ENCODE data around the gene AHCTF1. TPM values are rescaled to one million over a fixed set of nuclear protein-coding genes. Genes with fewer than 3 reads are reported as not detected.

AHCTF1 gene
- total and polyA plus RNA-seq, 8 donors: 22.4 to 62.5 (median 49.5) TPM

- H3K9me3 ChIP-seq: no peaks in the 10 kb centered on the region
- ATAC-seq (no peak), DNase-seq (no peak)
- H3K27me3 ChIP-seq: no peaks in the 10 kb centered on the region
- no peak for TF ChIP-seq CTCF (IDR thresholded peaks at IDR 0.05)
- H3K4me3 ChIP-seq: no peak overlapping the region
- peaks cover 0 to 37% of the 10 kb centered on the region in 2 donors for H3K36me3 ChIP-seq
- intact Hi-C loops (cut with DNase I): no loop called here
- H3K27ac ChIP-seq: no peak overlapping the region
- no peaks in the 10 kb centered on the region for H3K4me1 ChIP-seq
Observed at GRCh38 chr1:246838118-246838456, 93.7 kb downstream of the AHCTF1 start.

GRCh38 chr1:246837418-246838117, 94.2 kb downstream of the AHCTF1 start:
- no peaks in the 10 kb centered on the region for H3K27me3 ChIP-seq
- intact Hi-C loops (cut with DNase I): no loop called here
- DNase-seq (no peak), ATAC-seq (no peak)
- H3K36me3 ChIP-seq: peaks cover 0 to 32% of the 10 kb centered on the region in 2 donors
- H3K4me3 ChIP-seq: no peak overlapping the region
- H3K27ac ChIP-seq: no peak overlapping the region
- TF ChIP-seq CTCF (IDR thresholded peaks at IDR 0.05): no peak
- H3K9me3 ChIP-seq: no peaks in the 10 kb centered on the region
- H3K4me1 ChIP-seq: no peaks in the 10 kb centered on the region

- no peak overlapping the region for H3K27ac ChIP-seq
- H3K4me3 ChIP-seq: no peak overlapping the region
- intact Hi-C loops (cut with DNase I): no loop called here
- H3K4me1 ChIP-seq: no peaks in the 10 kb centered on the region
- DNase-seq: no peak
- no peak for TF ChIP-seq CTCF (IDR thresholded peaks at IDR 0.05)
- H3K36me3 ChIP-seq: peaks cover 0 to 20% of the 10 kb centered on the region in 2 donors
- no peaks in the 10 kb centered on the region for H3K27me3 ChIP-seq
- H3K9me3 ChIP-seq: no peaks in the 10 kb centered on the region
- no peak for ATAC-seq
Observed at GRCh38 chr1:246836209-246836966, 95.4 kb downstream of the AHCTF1 start.

- intact Hi-C loops (cut with DNase I): no loop called here
- no peak for ATAC-seq
- no peak for DNase-seq
- no peaks in the 10 kb centered on the region for H3K27me3 ChIP-seq
- no peak overlapping the region for H3K4me3 ChIP-seq
- H3K9me3 ChIP-seq: peaks cover 0 to 12% of the 10 kb centered on the region in 2 donors
- no peak overlapping the region for H3K27ac ChIP-seq
- H3K36me3 ChIP-seq: no peaks in the 10 kb centered on the region
- H3K4me1 ChIP-seq: no peaks in the 10 kb centered on the region
- no peak for TF ChIP-seq CTCF (IDR thresholded peaks at IDR 0.05)
Observed at GRCh38 chr1:246831543-246831942, 100.2 kb downstream of the AHCTF1 start.

GRCh38 chr1:246828818-246829217, 102.9 kb downstream of the AHCTF1 start:
- Histone ChIP-seq H3K9me3 (peaks cover 0 to 12% of the 10 kb centered on the region in 2 donors), H3K27me3 (no peaks in the 10 kb centered on the region), H3K4me3 (no peak overlapping the region), H3K4me1 (no peaks in the 10 kb centered on the region), H3K27ac (no peak overlapping the region), H3K36me3 (no peaks in the 10 kb centered on the region)
- ATAC-seq (no peak), DNase-seq (no peak)
- intact Hi-C loops (cut with DNase I): no loop called here
- TF ChIP-seq CTCF (IDR thresholded peaks at IDR 0.05): no peak
